HCT116 (cell line): Measurements from ENCODE around the gene SHISAL1. TPM values are rescaled to one million over a fixed set of nuclear protein-coding genes. Genes with fewer than 3 reads are reported as not detected.

ENCODE experiments used
- ATAC-seq: fragments of 200-7000 bp; cut with Tn5 transposase; 2 replicates; pipeline ENCODE4 v1.9.1; 2020; ENCODE audit warnings: mild to moderate bottlenecking, moderate library complexity
- BruUV-seq: library from RNA; stranded (reverse); fragments of 400-500 nt; replicated peaks from 2 replicates; lab custom pipeline; 2021; lab: Mats Ljungman, UMichigan
- CTCF ChIA-PET: fragments of 300-600 bp; sonication (Branson Sonifier 250); formaldehyde crosslinking; loops from one replicate; lab custom pipeline; 2021; ENCODE audit warnings: antibody characterized with exemption; lab: Charles Lee
- POLR2A ChIA-PET: fragments of 300-600, 350-600 bp; sonication (Branson Sonifier 250); formaldehyde crosslinking; loops from one replicate; lab custom pipeline; 2021; ENCODE audit warnings: antibody characterized with exemption; lab: Charles Lee
- RAD21 ChIA-PET, 2 experiments: fragments of 300-600 bp; sonication (Branson Sonifier 250); formaldehyde crosslinking; loops; one replicate each; lab custom pipeline; 2023; ENCODE audit warnings: low total read pairs in 2 of 2; ENCODE audit not compliant: uncharacterized antibody in 2 of 2, unreplicated experiment in 2 of 2, low non-redundant PET in 1 of 2; lab: Charles Lee
- DNase-seq: peaks from one replicate; pipeline ENCODE4 v3.0.0-alpha.2; 2010; ENCODE audit warnings: low read depth, low spot score
- H2AFZ ChIP-seq: fragments of 200-600 bp; shearing (Covaris generic), sonication (generic); 2 replicates; pipeline ENCODE4 v1.6.1; 2017; ENCODE audit warnings: low read depth, mixed run types, mixed read lengths, antibody characterized with exemption, low read length; ENCODE audit not compliant: poor library complexity, severe bottlenecking
- H3K27ac ChIP-seq: 2 replicates; pipeline ENCODE4 v1.5.1; 2012; ENCODE audit warnings: low read depth, low read length
- H3K27me3 ChIP-seq: fragments of 200-600 bp; sonication (generic); 2 replicates; pipeline ENCODE4 v1.6.1; 2016; ENCODE audit warnings: mixed run types, low read length, mixed read lengths; ENCODE audit not compliant: insufficient read depth
- H3K36me3 ChIP-seq, 2 experiments: fragments of 200-500 bp in 1 of 2; fragments of 200-600 bp in 1 of 2; sonication (Bioruptor generic) in 1 of 2; sonication (generic) in 1 of 2; 2 replicates each; pipeline versions ENCODE4 v1.5.1 to v1.6.1; 2014 to 2016; ENCODE audit warnings: low read length in 2 of 2, inconsistent platforms in 1 of 2, mixed read lengths in 1 of 2, mixed run types in 1 of 2; ENCODE audit not compliant: insufficient read depth in 2 of 2, control insufficient read depth in 1 of 2
- H3K4me1 ChIP-seq, 2 experiments: fragments of 200-600 bp in 1 of 2; sonication (generic) in 1 of 2; 2 replicates each; pipeline versions ENCODE4 v1.5.1 to v1.6.1; 2012 to 2017; ENCODE audit warnings: low read length in 2 of 2, inconsistent platforms in 1 of 2, mild to moderate bottlenecking in 1 of 2, mixed read lengths in 1 of 2, mixed run types in 1 of 2, moderate library complexity in 1 of 2; ENCODE audit not compliant: insufficient read depth in 2 of 2, control insufficient read depth in 1 of 2
- H3K4me2 ChIP-seq: fragments of 200-600 bp; sonication (generic); 2 replicates; pipeline ENCODE4 v1.6.1; 2017; ENCODE audit warnings: mixed run types, low read length, mixed read lengths
- H3K4me3 ChIP-seq, 2 experiments: fragments of 200-600 bp in 1 of 2; sonication (generic) in 1 of 2; replicated peaks in 1 of 2; 2 replicates each; pipeline ENCODE4 v1.5.1; 2011 to 2016; ENCODE audit warnings: low read length in 2 of 2, control low read depth in 1 of 2, low read depth in 1 of 2, mild to moderate bottlenecking in 1 of 2, mixed read lengths in 1 of 2, mixed run types in 1 of 2
- H3K79me2 ChIP-seq: fragments of 200-600 bp; sonication (generic); 2 replicates; pipeline ENCODE4 v1.6.1; 2017; ENCODE audit warnings: mild to moderate bottlenecking, mixed run types, low read length, moderate library complexity, mixed read lengths; ENCODE audit not compliant: insufficient read depth
- H3K9ac ChIP-seq: fragments of 200-600 bp; sonication (generic); 2 replicates; pipeline ENCODE4 v1.6.1; 2016; ENCODE audit warnings: low read length, mixed read lengths
- H3K9me2 ChIP-seq: fragments of 200-600 bp; sonication (generic), shearing (Covaris generic); 2 replicates; pipeline ENCODE4 v1.6.1; 2017; ENCODE audit warnings: mixed run types, mild to moderate bottlenecking, moderate library complexity; ENCODE audit not compliant: insufficient read depth
- H3K9me3 ChIP-seq, 2 experiments: fragments of 200-500 bp in 1 of 2; fragments of 200-600 bp in 1 of 2; sonication (Bioruptor generic) in 1 of 2; sonication (generic) in 1 of 2; 2 replicates each; pipeline ENCODE4 v1.6.1; 2014 to 2017; ENCODE audit warnings: low read length in 2 of 2, mixed read lengths in 2 of 2, inconsistent platforms in 1 of 2, low read depth in 1 of 2, mild to moderate bottlenecking in 1 of 2, mixed run types in 1 of 2, moderate library complexity in 1 of 2; ENCODE audit not compliant: control insufficient read depth in 1 of 2, insufficient read depth in 1 of 2
- H4K20me1 ChIP-seq: fragments of 200-600 bp; sonication (generic), shearing (Covaris generic); 2 replicates; pipeline ENCODE4 v1.6.1; 2017; ENCODE audit warnings: mixed run types, mild to moderate bottlenecking, moderate library complexity; ENCODE audit not compliant: insufficient read depth
- CEBPB ChIP-seq: IDR thresholded peaks from 2 replicates; pipeline ENCODE4 v1.6.1; 2012; ENCODE audit warnings: low read depth
- CTCF ChIP-seq, 3 experiments: fragments of 200-600 bp in 1 of 3; sonication (generic) in 1 of 3; IDR thresholded peaks in 2 of 3; conservative IDR thresholded peaks in 1 of 3; 2 replicates each; pipeline ENCODE4 v1.5.1; 2012 to 2017; ENCODE audit warnings: low read depth in 2 of 3, low read length in 2 of 3, antibody characterized with exemption in 1 of 3, borderline replicate concordance in 1 of 3, control low read depth in 1 of 3, mild to moderate bottlenecking in 1 of 3, mixed read lengths in 1 of 3, mixed run types in 1 of 3, moderate library complexity in 1 of 3; ENCODE audit not compliant: insufficient read depth in 1 of 3
- EGR1 ChIP-seq: IDR thresholded peaks from 2 replicates; pipeline ENCODE4 v1.6.1; 2012; ENCODE audit warnings: low read depth
- ELF1 ChIP-seq: IDR thresholded peaks from 2 replicates; pipeline ENCODE4 v1.6.1; 2012; ENCODE audit warnings: low read depth, borderline replicate concordance
- FOSL1 ChIP-seq: IDR thresholded peaks from 2 replicates; pipeline ENCODE4 v1.6.1; 2012; ENCODE audit warnings: low read depth
- JUND ChIP-seq: IDR thresholded peaks from 2 replicates; pipeline ENCODE4 v1.6.1; 2012
- POLR2A ChIP-seq: IDR thresholded peaks from 2 replicates; pipeline ENCODE4 v1.7.0; 2011; ENCODE audit warnings: borderline replicate concordance; ENCODE audit not compliant: insufficient read depth, insufficient read length; ENCODE audit errors: extremely low read depth
- POLR2AphosphoS5 ChIP-seq: IDR thresholded peaks from 2 replicates; pipeline ENCODE4 v1.6.1; 2011; ENCODE audit warnings: mild to moderate bottlenecking, low read depth, low read length, moderate library complexity
- RAD21 ChIP-seq: IDR thresholded peaks from 2 replicates; pipeline ENCODE4 v1.6.1; 2012; ENCODE audit warnings: low read depth, mild to moderate bottlenecking
- SIN3A ChIP-seq: IDR thresholded peaks from 2 replicates; pipeline ENCODE4 v1.6.1; 2012; ENCODE audit warnings: low read depth
- SP1 ChIP-seq: IDR thresholded peaks from 2 replicates; pipeline ENCODE4 v1.6.1; 2012; ENCODE audit warnings: low read depth
- SRF ChIP-seq: IDR thresholded peaks from 2 replicates; pipeline ENCODE4 v1.6.1; 2012; ENCODE audit warnings: low read depth
- TCF7L2 ChIP-seq: IDR thresholded peaks from 2 replicates; pipeline ENCODE4 v1.7.0; 2011; ENCODE audit warnings: borderline replicate concordance, inconsistent platforms; ENCODE audit not compliant: insufficient read depth, insufficient read length; ENCODE audit errors: extremely low read depth
- ZFX ChIP-seq: fragments of 450-650 bp; IDR thresholded peaks from 2 replicates; pipeline ENCODE4 v1.6.1; 2017
- ZNF274 ChIP-seq: fragments of 200-500 bp; sonication (Bioruptor generic); IDR thresholded peaks from 2 replicates; pipeline ENCODE4 v1.6.1; 2014; ENCODE audit warnings: mild to moderate bottlenecking, low read depth, low read length, inconsistent platforms
- intact Hi-C: fragments of 100-400 bp; cut with micrococcal nuclease; formaldehyde crosslinking; loops from 2 replicates; pipeline ENCODE4 v1.10.0; 2022
- total RNA-seq: library from RNA; stranded (reverse); gene quantifications from one replicate; pipeline ENCODE4 v1.2.1, GENCODE V29; 2021; ENCODE audit not compliant: unreplicated experiment
- TF ChIP-seq, protein P1 (sequence below): IDR thresholded peaks from 2 replicates; pipeline ENCODE4 v1.6.1; 2012
- TF ChIP-seq, protein P2 (sequence below): IDR thresholded peaks from 2 replicates; pipeline ENCODE4 v1.6.1; 2011; ENCODE audit warnings: mild to moderate bottlenecking, low read length, moderate library complexity; ENCODE audit not compliant: insufficient replicate concordance; ENCODE audit errors: extremely low read depth

The SHISAL1 gene
- total RNA-seq, 1 experiment from 2014 or later, result not detected

DNA sequence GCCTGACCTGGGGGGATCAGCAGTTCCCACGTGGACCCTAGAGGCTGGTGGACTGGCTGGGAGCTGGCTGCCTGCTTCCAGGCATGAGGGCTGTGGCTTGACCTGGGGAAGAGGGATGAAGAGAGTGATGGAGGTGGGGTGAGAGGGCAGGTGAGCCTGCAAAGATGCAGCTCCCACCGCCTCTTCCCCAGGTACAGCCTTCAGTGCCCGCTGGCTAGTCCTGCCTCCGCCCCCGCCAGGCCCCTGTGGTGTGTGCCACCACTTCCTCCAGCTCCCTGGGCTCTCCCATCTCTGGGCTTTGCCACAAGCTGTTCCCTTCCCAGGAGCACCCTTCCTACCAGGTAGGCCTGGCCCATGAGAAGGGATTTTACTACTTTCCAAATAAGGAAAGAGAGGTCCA, 112.9 kb downstream of the SHISAL1 start (continued):
- no peak for TF ChIP-seq CEBPB
- no peak for TF ChIP-seq RAD21
- TF ChIP-seq ZFX, result no peak
- TF ChIP-seq POLR2AphosphoS5, result no peak
- TF ChIP-seq JUND, result no peak
- TF ChIP-seq SRF, result no peak

DNA sequence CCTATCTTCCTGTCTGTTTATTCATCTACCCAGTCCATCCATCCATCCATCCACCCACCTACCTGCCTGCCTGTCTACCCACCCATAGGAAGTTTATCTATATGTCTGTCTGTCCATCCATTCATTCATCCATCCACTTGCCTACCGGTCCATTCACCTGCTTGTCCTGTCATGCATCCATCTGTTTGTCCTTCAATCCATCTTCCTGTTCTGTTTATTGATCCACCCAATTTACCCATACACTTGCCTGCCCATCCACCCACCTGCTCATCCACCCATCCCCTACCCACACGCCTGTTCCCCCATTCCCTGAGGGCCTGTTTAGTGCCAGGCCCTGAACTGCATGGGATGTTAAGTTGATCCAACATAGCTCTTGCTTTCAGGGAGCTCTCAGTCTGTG, 113.6 kb downstream of the SHISAL1 start:
- DNase-seq (no peak), ATAC-seq (no peak)
- POLR2A ChIA-PET, result no interaction called here
- no peaks in the 10 kb centered on the region for H4K20me1 ChIP-seq
- CTCF ChIA-PET, result no interaction called here
- H3K27ac ChIP-seq, result no peak overlapping the region
- H3K4me1 ChIP-seq, result no peaks in the 10 kb centered on the region
- no peaks in the 10 kb centered on the region for H3K9me3 ChIP-seq
- no peaks in the 10 kb centered on the region for H3K36me3 ChIP-seq
- RAD21 ChIA-PET, result no interaction called here
- H2AFZ ChIP-seq, result no peak overlapping the region
- no peaks in the 10 kb centered on the region for H3K9me2 ChIP-seq
- peaks cover 22% of the 10 kb centered on the region for H3K27me3 ChIP-seq
- no peak overlapping the region for H3K9ac ChIP-seq
- no peak overlapping the region for H3K4me3 ChIP-seq
- H3K4me2 ChIP-seq, result no peak overlapping the region
- intact Hi-C loops, result no loop called here
- H3K79me2 ChIP-seq, result no peaks in the 10 kb centered on the region
- TF ChIP-seq TCF7L2, result no peak
- no TSS peak for BruUV-seq

GRCh38 chr22:44197271-44197670, 115.5 kb downstream of the SHISAL1 start:
- ChIA-PET POLR2A (no interaction called here), RAD21 (no interaction called here), CTCF (no interaction called here)
- H3K36me3 ChIP-seq, result no peaks in the 10 kb centered on the region
- H4K20me1 ChIP-seq, result no peaks in the 10 kb centered on the region
- ATAC-seq, result no peak
- no peak overlapping the region for H3K27ac ChIP-seq
- H3K4me2 ChIP-seq, result no peak overlapping the region
- no peaks in the 10 kb centered on the region for H3K79me2 ChIP-seq
- no TSS peak for BruUV-seq
- peaks cover 4 to 8% of the 10 kb centered on the region in 2 experiments; a peak in 2 of 4 replicates for H3K4me1 ChIP-seq
- H3K9me2 ChIP-seq, result no peaks in the 10 kb centered on the region
- DNase-seq, result no peak
- no peak overlapping the region for H2AFZ ChIP-seq
- H3K9ac ChIP-seq, result no peak overlapping the region
- H3K27me3 ChIP-seq, result peaks cover 32% of the 10 kb centered on the region
- intact Hi-C loops, result no loop called here
- no peak overlapping the region for H3K4me3 ChIP-seq
- H3K9me3 ChIP-seq, result no peaks in the 10 kb centered on the region
- TF ChIP-seq TCF7L2, result no peak
- no peak for TF ChIP-seq POLR2AphosphoS5
- no peak for TF ChIP-seq SIN3A
- TF ChIP-seq POLR2A, result no peak
- TF ChIP-seq, protein P1, sequence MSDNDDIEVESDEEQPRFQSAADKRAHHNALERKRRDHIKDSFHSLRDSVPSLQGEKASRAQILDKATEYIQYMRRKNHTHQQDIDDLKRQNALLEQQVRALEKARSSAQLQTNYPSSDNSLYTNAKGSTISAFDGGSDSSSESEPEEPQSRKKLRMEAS, result no peak
- no peak for TF ChIP-seq RAD21
- TF ChIP-seq ZNF274, result no peak
- no peak for TF ChIP-seq ELF1
- TF ChIP-seq FOSL1, result no peak
- TF ChIP-seq, protein P2, sequence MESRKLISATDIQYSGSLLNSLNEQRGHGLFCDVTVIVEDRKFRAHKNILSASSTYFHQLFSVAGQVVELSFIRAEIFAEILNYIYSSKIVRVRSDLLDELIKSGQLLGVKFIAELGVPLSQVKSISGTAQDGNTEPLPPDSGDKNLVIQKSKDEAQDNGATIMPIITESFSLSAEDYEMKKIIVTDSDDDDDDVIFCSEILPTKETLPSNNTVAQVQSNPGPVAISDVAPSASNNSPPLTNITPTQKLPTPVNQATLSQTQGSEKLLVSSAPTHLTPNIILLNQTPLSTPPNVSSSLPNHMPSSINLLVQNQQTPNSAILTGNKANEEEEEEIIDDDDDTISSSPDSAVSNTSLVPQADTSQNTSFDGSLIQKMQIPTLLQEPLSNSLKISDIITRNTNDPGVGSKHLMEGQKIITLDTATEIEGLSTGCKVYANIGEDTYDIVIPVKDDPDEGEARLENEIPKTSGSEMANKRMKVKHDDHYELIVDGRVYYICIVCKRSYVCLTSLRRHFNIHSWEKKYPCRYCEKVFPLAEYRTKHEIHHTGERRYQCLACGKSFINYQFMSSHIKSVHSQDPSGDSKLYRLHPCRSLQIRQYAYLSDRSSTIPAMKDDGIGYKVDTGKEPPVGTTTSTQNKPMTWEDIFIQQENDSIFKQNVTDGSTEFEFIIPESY, result no peak
- no peak for TF ChIP-seq SP1
- no peak for TF ChIP-seq EGR1
- no peak for TF ChIP-seq CTCF (IDR thresholded peaks at IDR 0.05 in 2 of 3, conservative IDR thresholded peaks at IDR 0.05 in 1 of 3; ENCODE audit: borderline replicate concordance in 1 of 3, insufficient read depth in 1 of 3, low read depth in 2 of 3, low read length in 2 of 3)
